ENCODE data around the gene KCNT1.

Gene KCNT1

GRCh38 chr9:135765416-135765815 is 63.4 kb downstream of the KCNT1 start:
- H3K27me3 Mint-ChIP-seq = no peaks in the 10 kb centered on the region
- H3K27ac Mint-ChIP-seq = no peak overlapping the region
- H3K9me3 Mint-ChIP-seq = no peaks in the 10 kb centered on the region
- H3K4me3 Mint-ChIP-seq = no peak overlapping the region
- no peaks in the 10 kb centered on the region for H3K36me3 Mint-ChIP-seq (ENCODE audit: low read depth)
- no peaks in the 10 kb centered on the region for H3K4me1 Mint-ChIP-seq (ENCODE audit: low read depth)

- Mint-ChIP-seq H3K4me1 (ENCODE audit: low read depth) (no peaks in the 10 kb centered on the region), H3K36me3 (ENCODE audit: low read depth) (no peaks in the 10 kb centered on the region), H3K27ac (no peak overlapping the region), H3K9me3 (no peaks in the 10 kb centered on the region), H3K27me3 (no peaks in the 10 kb centered on the region), H3K4me3 (no peak overlapping the region)
These were observed 64.3 kb downstream of the KCNT1 start for GRCh38 chr9:135766251-135766650.

- no peaks in the 10 kb centered on the region for H3K9me3 Mint-ChIP-seq
- H3K36me3 Mint-ChIP-seq (ENCODE audit: low read depth) = no peaks in the 10 kb centered on the region
- H3K4me3 Mint-ChIP-seq = no peak overlapping the region
- no peaks in the 10 kb centered on the region for H3K27me3 Mint-ChIP-seq
- no peaks in the 10 kb centered on the region for H3K4me1 Mint-ChIP-seq (ENCODE audit: low read depth)
- no peak overlapping the region for H3K27ac Mint-ChIP-seq
These were observed 64.7 kb downstream of the KCNT1 start for GRCh38 chr9:135766707-135767106.

GRCh38 chr9:135768516-135769218 is 66.7 kb downstream of the KCNT1 start:
- H3K4me1 Mint-ChIP-seq (ENCODE audit: low read depth) = no peaks in the 10 kb centered on the region
- no peaks in the 10 kb centered on the region for H3K36me3 Mint-ChIP-seq (ENCODE audit: low read depth)
- H3K4me3 Mint-ChIP-seq = no peak overlapping the region
- no peaks in the 10 kb centered on the region for H3K27me3 Mint-ChIP-seq
- no peaks in the 10 kb centered on the region for H3K9me3 Mint-ChIP-seq
- no peak overlapping the region for H3K27ac Mint-ChIP-seq

- Mint-ChIP-seq H3K27me3 (no peaks in the 10 kb centered on the region), H3K36me3 (ENCODE audit: low read depth) (no peaks in the 10 kb centered on the region), H3K4me3 (no peak overlapping the region), H3K9me3 (no peaks in the 10 kb centered on the region), H3K4me1 (ENCODE audit: low read depth) (no peaks in the 10 kb centered on the region), H3K27ac (no peak overlapping the region)
These were observed 67.7 kb downstream of the KCNT1 start for GRCh38 chr9:135769489-135770202.

- no peak overlapping the region for H3K4me3 Mint-ChIP-seq
- no peaks in the 10 kb centered on the region for H3K9me3 Mint-ChIP-seq
- no peaks in the 10 kb centered on the region for H3K27me3 Mint-ChIP-seq
- no peaks in the 10 kb centered on the region for H3K4me1 Mint-ChIP-seq (ENCODE audit: low read depth)
- no peak overlapping the region for H3K27ac Mint-ChIP-seq
- no peaks in the 10 kb centered on the region for H3K36me3 Mint-ChIP-seq (ENCODE audit: low read depth)
These were observed 68.2 kb downstream of the KCNT1 start for GRCh38 chr9:135770203-135770535.

GRCh38 chr9:135770771-135771170 is 68.8 kb downstream of the KCNT1 start:
- Mint-ChIP-seq H3K4me1 (ENCODE audit: low read depth) (no peaks in the 10 kb centered on the region), H3K4me3 (no peak overlapping the region)

GRCh38 chr9:135771401-135772051 is 69.5 kb downstream of the KCNT1 start:
- no peaks in the 10 kb centered on the region for H3K36me3 Mint-ChIP-seq (ENCODE audit: low read depth)

More at GRCh38 chr9:135770771-135771170, 68.8 kb downstream of the KCNT1 start:
- Mint-ChIP-seq H3K9me3 (no peaks in the 10 kb centered on the region), H3K27ac (no peak overlapping the region), H3K36me3 (ENCODE audit: low read depth) (no peaks in the 10 kb centered on the region), H3K27me3 (no peaks in the 10 kb centered on the region)

GRCh38 chr9:135772056-135772646 is 70.2 kb downstream of the KCNT1 start:
- no peaks in the 10 kb centered on the region for H3K36me3 Mint-ChIP-seq (ENCODE audit: low read depth)
- H3K27ac Mint-ChIP-seq = no peak overlapping the region
- H3K9me3 Mint-ChIP-seq = no peaks in the 10 kb centered on the region
- no peaks in the 10 kb centered on the region for H3K4me1 Mint-ChIP-seq (ENCODE audit: low read depth)
- H3K4me3 Mint-ChIP-seq = no peak overlapping the region
- H3K27me3 Mint-ChIP-seq = no peaks in the 10 kb centered on the region

More at GRCh38 chr9:135771401-135772051, 69.5 kb downstream of the KCNT1 start:
- no peak overlapping the region for H3K4me3 Mint-ChIP-seq
- H3K4me1 Mint-ChIP-seq (ENCODE audit: low read depth) = no peaks in the 10 kb centered on the region
- H3K27me3 Mint-ChIP-seq = no peaks in the 10 kb centered on the region
- no peaks in the 10 kb centered on the region for H3K9me3 Mint-ChIP-seq
- H3K27ac Mint-ChIP-seq = no peak overlapping the region

- Mint-ChIP-seq H3K27me3 (no peaks in the 10 kb centered on the region), H3K9me3 (no peaks in the 10 kb centered on the region), H3K4me3 (no peak overlapping the region), H3K36me3 (ENCODE audit: low read depth) (no peaks in the 10 kb centered on the region), H3K27ac (no peak overlapping the region), H3K4me1 (ENCODE audit: low read depth) (no peaks in the 10 kb centered on the region)
These were observed 70.9 kb downstream of the KCNT1 start for GRCh38 chr9:135772702-135773493.

- no peak overlapping the region for H3K4me3 Mint-ChIP-seq
- no peak overlapping the region for H3K27ac Mint-ChIP-seq
- H3K4me1 Mint-ChIP-seq (ENCODE audit: low read depth) = no peaks in the 10 kb centered on the region
- no peaks in the 10 kb centered on the region for H3K27me3 Mint-ChIP-seq
- H3K9me3 Mint-ChIP-seq = no peaks in the 10 kb centered on the region
- H3K36me3 Mint-ChIP-seq (ENCODE audit: low read depth) = no peaks in the 10 kb centered on the region
These were observed 71.7 kb downstream of the KCNT1 start for GRCh38 chr9:135773530-135774238.

GRCh38 chr9:135774239-135774747 is 72.3 kb downstream of the KCNT1 start:
- H3K27me3 Mint-ChIP-seq = no peaks in the 10 kb centered on the region
- no peak overlapping the region for H3K4me3 Mint-ChIP-seq
- H3K36me3 Mint-ChIP-seq (ENCODE audit: low read depth) = no peaks in the 10 kb centered on the region
- H3K9me3 Mint-ChIP-seq = no peaks in the 10 kb centered on the region
- no peak overlapping the region for H3K27ac Mint-ChIP-seq
- H3K4me1 Mint-ChIP-seq (ENCODE audit: low read depth) = no peaks in the 10 kb centered on the region

- Mint-ChIP-seq H3K9me3 (no peaks in the 10 kb centered on the region), H3K27me3 (no peaks in the 10 kb centered on the region), H3K4me1 (ENCODE audit: low read depth) (no peaks in the 10 kb centered on the region), H3K4me3 (no peak overlapping the region), H3K27ac (no peak overlapping the region), H3K36me3 (ENCODE audit: low read depth) (no peaks in the 10 kb centered on the region)
These were observed 73.0 kb downstream of the KCNT1 start for GRCh38 chr9:135774794-135775525.

Measured in stimulated activated naive CD8-positive, alpha-beta T cell treated with anti-CD3 and anti-CD28 coated beads, Interleukin-15, Interleukin-2, amounts not matched to agents 100 ng/mL and 50 ng/mL, for 24 hours (primary cell).